ENCODE data around the gene RPS6KA4. TPM values are rescaled to one million over a fixed set of nuclear protein-coding genes. Genes with fewer than 3 reads are reported as not detected.

The RPS6KA4 gene
- total RNA-seq, 2 experiments from 2014 or later, result 13.4 to 16.7 TPM

GRCh38 chr11:64340671-64341335, 18.2 kb upstream of the RPS6KA4 start:
- peak overlapping the region; percentile 90 for H3K4me2 ChIP-seq (ENCODE audit: low read length)

GRCh38 chr11:64341429-64341828, 17.5 kb upstream of the RPS6KA4 start:
- ChIA-PET POLR2A (interaction anchor here (0.5 to 3.6 kb wide), 2 partner anchors 24 to 364 kb away, joined by 3 to 22 read pairs; partner anchors contain the start of genes PRDX5 and TRMT112), CTCF (ENCODE audit: unreplicated experiment) (interaction anchor here (1.4 kb wide), 1 partner anchor 24 kb away, joined by 5 read pairs; the partner anchor contains the start of gene PRDX5)
- Histone ChIP-seq H3K4me3 (ENCODE audit: low read depth, low read length, poor library complexity, severe bottlenecking) (peak overlapping the region; percentile 74), H4K20me1 (ENCODE audit: insufficient read depth, low read length) (no peaks in the 10 kb centered on the region), H3K4me2 (ENCODE audit: low read length) (peak overlapping the region; percentile 90), H3K79me2 (ENCODE audit: insufficient read depth, low read depth, low read length) (peaks cover 10% of the 10 kb centered on the region; the same call in 1 of the 2 replicates), H3K4me1 (ENCODE audit: insufficient read depth, low read length, poor library complexity, severe bottlenecking) (peaks cover 43% of the 10 kb centered on the region), H3K9me2 (ENCODE audit: insufficient read depth, low read length) (no peaks in the 10 kb centered on the region), H3K9me3 (ENCODE audit: low read length) (no peaks in the 10 kb centered on the region), H3K27ac (ENCODE audit: low read depth, low read length, poor library complexity, severe bottlenecking) (no peak overlapping the region), H2AFZ (ENCODE audit: low read length) (no peak overlapping the region), H3K36me3 (ENCODE audit: insufficient read depth, low read length) (peaks cover 36% of the 10 kb centered on the region)
- DNase-seq (ENCODE audit: low spot score), result no peak
- intact Hi-C loops (cut with micrococcal nuclease; ENCODE audit: unreplicated experiment), result loop anchor here (2.0 kb wide), 2 partner anchors 23 to 71 kb away; partner anchors contain the start of gene PRDX5
- TF ChIP-seq EZH2phosphoT487 (IDR thresholded peaks at IDR 0.05; ENCODE audit: borderline replicate concordance, low read depth, low read length), result no peak
- no peak for TF ChIP-seq CTCF (conservative IDR thresholded peaks at IDR 0.05; ENCODE audit: low read length)
- no TSS peak for BruUV-seq (replicated peaks)

More at GRCh38 chr11:64340671-64341335, 18.2 kb upstream of the RPS6KA4 start:
- intact Hi-C loops (cut with micrococcal nuclease; ENCODE audit: unreplicated experiment), result loop anchor here (1.0 to 2.0 kb wide), 3 partner anchors 22 to 70 kb away; partner anchors contain the start of genes ESRRA and PRDX5
- DNase-seq (ENCODE audit: low spot score), result peak; percentile 78
- peak overlapping the region; percentile 26; the same call in 1 of the 2 replicates for H2AFZ ChIP-seq (ENCODE audit: low read length)
- BruUV-seq (replicated peaks), result TSS peak; percentile 94
- ChIA-PET CTCF (ENCODE audit: unreplicated experiment) (interaction anchor here (0.5 to 1.4 kb wide), 3 partner anchors 19 to 438 kb away, joined by 3 to 5 read pairs (median 3); partner anchors contain the start of gene PRDX5), POLR2A (interaction anchor here (1.2 to 3.6 kb wide), 2 partner anchors 14 to 24 kb away, joined by 5 to 22 read pairs; partner anchors contain the start of genes PRDX5 and TRMT112)
- peaks cover 10% of the 10 kb centered on the region; the same call in 1 of the 2 replicates for H3K79me2 ChIP-seq (ENCODE audit: insufficient read depth, low read depth, low read length)
- H3K9me2 ChIP-seq (ENCODE audit: insufficient read depth, low read length), result no peaks in the 10 kb centered on the region
- H3K9me3 ChIP-seq (ENCODE audit: low read length), result no peaks in the 10 kb centered on the region
- TF ChIP-seq EZH2phosphoT487 (IDR thresholded peaks at IDR 0.05; ENCODE audit: borderline replicate concordance, low read depth, low read length) (no peak), CTCF (conservative IDR thresholded peaks at IDR 0.05; ENCODE audit: low read length) (peak; percentile 45; the same call in 1 of the 2 replicates)
- peak overlapping the region; percentile 80 for H3K27ac ChIP-seq (ENCODE audit: low read depth, low read length, poor library complexity, severe bottlenecking)
- peaks cover 33% of the 10 kb centered on the region for H3K36me3 ChIP-seq (ENCODE audit: insufficient read depth, low read length)
- H4K20me1 ChIP-seq (ENCODE audit: insufficient read depth, low read length), result no peaks in the 10 kb centered on the region
- H3K4me3 ChIP-seq (ENCODE audit: low read depth, low read length, poor library complexity, severe bottlenecking), result peak overlapping the region; percentile 74
- H3K4me1 ChIP-seq (ENCODE audit: insufficient read depth, low read length, poor library complexity, severe bottlenecking), result peaks cover 49% of the 10 kb centered on the region

Measured in OCI-LY7 (cell line).